Daoy (cell line): ENCODE measurements around the gene HDAC7. TPM values are rescaled to one million over a fixed set of nuclear protein-coding genes. Genes with fewer than 3 reads are reported as not detected.
"Not testable (repeated sequence)": the region's sequence is repeated elsewhere in the genome, so short reads cannot be mapped to it uniquely, and the experiment has no call there.

Experiments
- DNase-seq: peaks from one replicate; pipeline ENCODE4 v3.0.0-alpha.2; 2015; ENCODE audit warnings: low read depth
- total RNA-seq: library from RNA; depleted of rRNA; stranded (reverse); fragments of >200 nt; shearing (Covaris generic); gene quantifications from 2 replicates; pipeline ENCODE4 v1.2.3, GENCODE V29; 2014

Gene HDAC7
- total RNA-seq, 1 experiment from 2014 or later, result 20.6 TPM

- DNase-seq, result no peak
Measured at GRCh38 chr12:47849261-47849660, 29.6 kb upstream of the HDAC7 start.

GRCh38 chr12:47848853-47849252, 29.1 kb upstream of the HDAC7 start:
- no peak for DNase-seq

- no peak for DNase-seq
Measured at GRCh38 chr12:47846294-47846996, 26.7 kb upstream of the HDAC7 start.

- DNase-seq, result no peak
Measured at GRCh38 chr12:47845081-47845480, 25.4 kb upstream of the HDAC7 start.

GRCh38 chr12:47844264-47845019, 24.7 kb upstream of the HDAC7 start:
- DNase-seq, result no peak

GRCh38 chr12:47843226-47843980, 23.7 kb upstream of the HDAC7 start:
- DNase-seq, result no peak

GRCh38 chr12:47842543-47842942, 22.8 kb upstream of the HDAC7 start:
- DNase-seq, result not testable (repeated sequence)

GRCh38 chr12:47841910-47842309, 22.2 kb upstream of the HDAC7 start:
- DNase-seq, result peak; percentile 25

GRCh38 chr12:47841501-47841900, 21.8 kb upstream of the HDAC7 start:
- no peak for DNase-seq

- DNase-seq, result no peak
Measured at GRCh38 chr12:47840571-47840970, 20.9 kb upstream of the HDAC7 start.

GRCh38 chr12:47839214-47839876, 19.6 kb upstream of the HDAC7 start:
- DNase-seq, result no peak

- peak; percentile 44 for DNase-seq
Measured at GRCh38 chr12:47838286-47838931, 18.7 kb upstream of the HDAC7 start.

- peak; percentile 76 for DNase-seq
Measured at GRCh38 chr12:47837190-47838171, 17.8 kb upstream of the HDAC7 start.

- DNase-seq, result no peak
Measured at GRCh38 chr12:47835831-47836155, 16.1 kb upstream of the HDAC7 start.

- no peak for DNase-seq
Measured at GRCh38 chr12:47835006-47835830, 15.5 kb upstream of the HDAC7 start.

- DNase-seq, result no peak
Measured at GRCh38 chr12:47834199-47834903, 14.6 kb upstream of the HDAC7 start.

GRCh38 chr12:47833591-47834012, 13.9 kb upstream of the HDAC7 start:
- DNase-seq, result no peak

- no peak for DNase-seq
Measured at GRCh38 chr12:47832263-47832933, 12.7 kb upstream of the HDAC7 start.
